HCT116 (cell line): ENCODE data around the gene CHRNE. TPM values are rescaled to one million over a fixed set of nuclear protein-coding genes. Genes with fewer than 3 reads are reported as not detected.
"Not testable (repeated sequence)": the region's sequence is repeated elsewhere in the genome, so short reads cannot be mapped to it uniquely, and the experiment has no call there.

ENCODE experiments used
- ATAC-seq: fragments of 200-7000 bp; cut with Tn5 transposase; 2 replicates; pipeline ENCODE4 v1.9.1; 2020; ENCODE audit warnings: mild to moderate bottlenecking, moderate library complexity
- BruUV-seq: library from RNA; stranded (reverse); fragments of 400-500 nt; replicated peaks from 2 replicates; lab custom pipeline; 2021; lab: Mats Ljungman, UMichigan
- CTCF ChIA-PET: fragments of 300-600 bp; sonication (Branson Sonifier 250); formaldehyde crosslinking; loops from one replicate; lab custom pipeline; 2021; ENCODE audit warnings: antibody characterized with exemption; lab: Charles Lee
- POLR2A ChIA-PET: fragments of 300-600, 350-600 bp; sonication (Branson Sonifier 250); formaldehyde crosslinking; loops from one replicate; lab custom pipeline; 2021; ENCODE audit warnings: antibody characterized with exemption; lab: Charles Lee
- RAD21 ChIA-PET, 2 experiments: fragments of 300-600 bp; sonication (Branson Sonifier 250); formaldehyde crosslinking; loops; one replicate each; lab custom pipeline; 2023; ENCODE audit warnings: low total read pairs in 2 of 2; ENCODE audit not compliant: uncharacterized antibody in 2 of 2, unreplicated experiment in 2 of 2, low non-redundant PET in 1 of 2; lab: Charles Lee
- DNase-seq: peaks from one replicate; pipeline ENCODE4 v3.0.0-alpha.2; 2010; ENCODE audit warnings: low read depth, low spot score
- H2AFZ ChIP-seq: fragments of 200-600 bp; shearing (Covaris generic), sonication (generic); 2 replicates; pipeline ENCODE4 v1.6.1; 2017; ENCODE audit warnings: low read depth, mixed run types, mixed read lengths, antibody characterized with exemption, low read length; ENCODE audit not compliant: poor library complexity, severe bottlenecking
- H3K27ac ChIP-seq: 2 replicates; pipeline ENCODE4 v1.5.1; 2012; ENCODE audit warnings: low read depth, low read length
- H3K27me3 ChIP-seq: fragments of 200-600 bp; sonication (generic); 2 replicates; pipeline ENCODE4 v1.6.1; 2016; ENCODE audit warnings: mixed run types, low read length, mixed read lengths; ENCODE audit not compliant: insufficient read depth
- H3K36me3 ChIP-seq, 2 experiments: fragments of 200-500 bp in 1 of 2; fragments of 200-600 bp in 1 of 2; sonication (Bioruptor generic) in 1 of 2; sonication (generic) in 1 of 2; 2 replicates each; pipeline versions ENCODE4 v1.5.1 to v1.6.1; 2014 to 2016; ENCODE audit warnings: low read length in 2 of 2, inconsistent platforms in 1 of 2, mixed read lengths in 1 of 2, mixed run types in 1 of 2; ENCODE audit not compliant: insufficient read depth in 2 of 2, control insufficient read depth in 1 of 2
- H3K4me1 ChIP-seq, 2 experiments: fragments of 200-600 bp in 1 of 2; sonication (generic) in 1 of 2; 2 replicates each; pipeline versions ENCODE4 v1.5.1 to v1.6.1; 2012 to 2017; ENCODE audit warnings: low read length in 2 of 2, inconsistent platforms in 1 of 2, mild to moderate bottlenecking in 1 of 2, mixed read lengths in 1 of 2, mixed run types in 1 of 2, moderate library complexity in 1 of 2; ENCODE audit not compliant: insufficient read depth in 2 of 2, control insufficient read depth in 1 of 2
- H3K4me2 ChIP-seq: fragments of 200-600 bp; sonication (generic); 2 replicates; pipeline ENCODE4 v1.6.1; 2017; ENCODE audit warnings: mixed run types, low read length, mixed read lengths
- H3K4me3 ChIP-seq, 2 experiments: fragments of 200-600 bp in 1 of 2; sonication (generic) in 1 of 2; replicated peaks in 1 of 2; 2 replicates each; pipeline ENCODE4 v1.5.1; 2011 to 2016; ENCODE audit warnings: low read length in 2 of 2, control low read depth in 1 of 2, low read depth in 1 of 2, mild to moderate bottlenecking in 1 of 2, mixed read lengths in 1 of 2, mixed run types in 1 of 2
- H3K79me2 ChIP-seq: fragments of 200-600 bp; sonication (generic); 2 replicates; pipeline ENCODE4 v1.6.1; 2017; ENCODE audit warnings: mild to moderate bottlenecking, mixed run types, low read length, moderate library complexity, mixed read lengths; ENCODE audit not compliant: insufficient read depth
- H3K9ac ChIP-seq: fragments of 200-600 bp; sonication (generic); 2 replicates; pipeline ENCODE4 v1.6.1; 2016; ENCODE audit warnings: low read length, mixed read lengths
- H3K9me2 ChIP-seq: fragments of 200-600 bp; sonication (generic), shearing (Covaris generic); 2 replicates; pipeline ENCODE4 v1.6.1; 2017; ENCODE audit warnings: mixed run types, mild to moderate bottlenecking, moderate library complexity; ENCODE audit not compliant: insufficient read depth
- H3K9me3 ChIP-seq, 2 experiments: fragments of 200-500 bp in 1 of 2; fragments of 200-600 bp in 1 of 2; sonication (Bioruptor generic) in 1 of 2; sonication (generic) in 1 of 2; 2 replicates each; pipeline ENCODE4 v1.6.1; 2014 to 2017; ENCODE audit warnings: low read length in 2 of 2, mixed read lengths in 2 of 2, inconsistent platforms in 1 of 2, low read depth in 1 of 2, mild to moderate bottlenecking in 1 of 2, mixed run types in 1 of 2, moderate library complexity in 1 of 2; ENCODE audit not compliant: control insufficient read depth in 1 of 2, insufficient read depth in 1 of 2
- H4K20me1 ChIP-seq: fragments of 200-600 bp; sonication (generic), shearing (Covaris generic); 2 replicates; pipeline ENCODE4 v1.6.1; 2017; ENCODE audit warnings: mixed run types, mild to moderate bottlenecking, moderate library complexity; ENCODE audit not compliant: insufficient read depth
- CBX3 ChIP-seq: IDR thresholded peaks from 2 replicates; pipeline ENCODE4 v1.6.1; 2012; ENCODE audit warnings: low read depth
- EGR1 ChIP-seq: IDR thresholded peaks from 2 replicates; pipeline ENCODE4 v1.6.1; 2012; ENCODE audit warnings: low read depth
- EZH2 ChIP-seq: fragments of 200-600 bp; sonication (generic); IDR thresholded peaks from 2 replicates; pipeline ENCODE4 v1.6.1; 2017; ENCODE audit warnings: antibody characterized with exemption, mixed run types
- EZH2phosphoT487 ChIP-seq: fragments of 200-600 bp; IDR thresholded peaks from 2 replicates; pipeline ENCODE4 v1.6.1; 2018; ENCODE audit warnings: antibody characterized with exemption, borderline replicate concordance
- RAD21 ChIP-seq: IDR thresholded peaks from 2 replicates; pipeline ENCODE4 v1.6.1; 2012; ENCODE audit warnings: low read depth, mild to moderate bottlenecking
- intact Hi-C: fragments of 100-400 bp; cut with micrococcal nuclease; formaldehyde crosslinking; loops from 2 replicates; pipeline ENCODE4 v1.10.0; 2022
- total RNA-seq: library from RNA; stranded (reverse); gene quantifications from one replicate; pipeline ENCODE4 v1.2.1, GENCODE V29; 2021; ENCODE audit not compliant: unreplicated experiment
- TF ChIP-seq, protein P1 (sequence below): IDR thresholded peaks from 2 replicates; pipeline ENCODE4 v1.6.1; 2012

The CHRNE gene
- total RNA-seq, 1 experiment from 2014 or later = 0.30 TPM

DNA sequence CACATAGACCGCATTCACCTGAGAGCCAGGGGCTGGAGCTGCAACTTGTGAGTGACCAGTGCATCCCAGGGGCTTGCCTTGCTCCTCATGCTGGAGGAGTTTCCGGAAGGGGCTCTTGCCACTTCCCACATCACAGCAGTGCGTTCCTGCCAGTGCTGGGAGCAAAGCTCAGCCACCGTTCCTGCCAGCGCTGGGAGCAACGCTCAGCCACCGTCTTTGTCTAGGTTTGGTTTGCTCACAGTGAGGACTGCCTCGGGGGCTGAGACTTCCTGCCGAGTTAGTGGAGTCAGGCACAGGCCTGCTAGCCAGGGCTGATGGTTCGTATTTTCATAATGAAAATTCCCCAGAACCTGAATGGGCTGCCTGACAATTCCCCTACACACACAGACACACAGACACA lies 5.4 kb upstream of the CHRNE start:
- H3K79me2 ChIP-seq = no peaks in the 10 kb centered on the region
- no peak overlapping the region for H3K27ac ChIP-seq
- no peaks in the 10 kb centered on the region for H3K9me2 ChIP-seq
- no peak for TF ChIP-seq EZH2phosphoT487
- TF ChIP-seq EGR1 = no peak
- no peak for TF ChIP-seq EZH2
- TF ChIP-seq RAD21 = no peak
- no peak for TF ChIP-seq CBX3
- TF ChIP-seq, protein P1, sequence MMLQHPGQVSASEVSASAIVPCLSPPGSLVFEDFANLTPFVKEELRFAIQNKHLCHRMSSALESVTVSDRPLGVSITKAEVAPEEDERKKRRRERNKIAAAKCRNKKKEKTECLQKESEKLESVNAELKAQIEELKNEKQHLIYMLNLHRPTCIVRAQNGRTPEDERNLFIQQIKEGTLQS = no peak
- peaks cover 7 to 22% of the 10 kb centered on the region in 2 experiments for H3K4me1 ChIP-seq
- BruUV-seq = no TSS peak
- ChIA-PET POLR2A (interaction anchor here (1.1 kb wide), 1 partner anchor 38 kb away, joined by 4 read pairs; no protein-coding TSS in a partner anchor), CTCF (interaction anchor here (0.6 to 3.0 kb wide), 7 partner anchors 9 to 176 kb away, joined by 3 to 15 read pairs (median 5); partner anchors contain the start of genes MED11, RNF167, SLC25A11 and SPAG7), RAD21 (interaction anchor here (1.8 kb wide), 2 partner anchors 59 to 154 kb away, joined by 8 to 9 read pairs; partner anchors contain the start of gene SPAG7 (in 1 of the 2))
- no peaks in the 10 kb centered on the region for H4K20me1 ChIP-seq
- no peak overlapping the region for H3K4me3 ChIP-seq
- H2AFZ ChIP-seq = no peak overlapping the region
- intact Hi-C loops = loop anchor here (2.0 kb wide), 1 partner anchor 78 kb away; the partner anchor contains the start of gene CAMTA2
- DNase-seq (no peak), ATAC-seq (no peak)
- H3K9ac ChIP-seq = no peak overlapping the region
- H3K27me3 ChIP-seq = no peaks in the 10 kb centered on the region
- H3K9me3 ChIP-seq = no peaks in the 10 kb centered on the region
- H3K36me3 ChIP-seq = no peaks in the 10 kb centered on the region
- H3K4me2 ChIP-seq = no peak overlapping the region

- H2AFZ ChIP-seq, H4K20me1 ChIP-seq, H3K9me2 ChIP-seq, CTCF ChIA-PET, H3K27ac ChIP-seq, H3K4me3 ChIP-seq, POLR2A ChIA-PET, intact Hi-C loops, RAD21 ChIA-PET, BruUV-seq, H3K4me2 ChIP-seq, H3K36me3 ChIP-seq, H3K9me3 ChIP-seq, H3K9ac ChIP-seq, ATAC-seq, H3K27me3 ChIP-seq, DNase-seq, H3K79me2 ChIP-seq: not testable (repeated sequence)
- H3K4me1 ChIP-seq = peaks cover 15 to 31% of the 10 kb centered on the region in 2 experiments
Observed at GRCh38 chr17:4906642-4907041, 3.7 kb upstream of the CHRNE start.
